ENCODE measurements around the gene LAMTOR2.
A peak's percentile ranks its signal among the peaks of the same experiment; 100 is the strongest.

LAMTOR2 gene

DNA sequence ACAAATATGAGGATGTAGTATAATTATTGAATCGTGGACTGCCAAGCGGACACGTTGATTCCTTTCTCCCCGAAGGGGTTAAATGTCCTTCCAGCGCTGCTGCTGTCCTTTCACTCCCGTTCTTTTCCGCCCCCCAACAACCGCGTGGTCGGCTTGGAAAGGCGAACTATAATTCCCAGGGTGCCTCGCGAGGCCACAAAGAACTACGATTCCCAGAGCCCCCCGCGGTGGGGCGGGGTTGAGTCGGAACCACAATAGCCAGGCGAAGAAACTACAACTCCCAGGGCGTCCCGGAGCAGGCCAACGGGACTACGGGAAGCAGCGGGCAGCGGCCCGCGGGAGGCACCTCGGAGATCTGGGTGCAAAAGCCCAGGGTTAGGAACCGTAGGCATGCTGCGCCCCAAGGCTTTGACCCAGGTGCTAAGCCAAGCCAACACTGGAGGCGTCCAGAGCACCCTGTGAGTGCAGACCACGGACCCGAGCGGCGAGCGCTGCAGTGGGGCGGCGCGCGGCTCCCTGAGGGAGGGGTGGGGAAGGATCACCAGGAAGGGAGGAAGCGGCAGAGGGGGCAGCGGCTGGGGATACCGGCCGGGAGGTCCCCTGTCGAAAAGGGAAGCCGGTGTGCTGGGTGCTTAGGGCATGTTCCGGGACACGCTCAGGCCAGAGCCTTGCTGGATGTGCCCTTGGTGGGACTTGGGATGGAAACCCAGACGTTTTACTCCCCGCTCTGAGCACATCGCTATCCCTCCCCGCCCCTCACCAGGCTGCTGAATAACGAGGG is at the start of gene LAMTOR2:
LAMTOR2 (plus strand) TSS at position 283 of the 781 bp plus-strand sequence; CDS start at position 391, 108 bp downstream.
- Histone ChIP-seq H3K27me3 (ENCODE audit: control insufficient read depth in 5 of 5, insufficient read depth in 4 of 5, low read length in 5 of 5) (no peaks in the 10 kb centered on the region), H3K4me1 (ENCODE audit: control insufficient read depth in 5 of 5, insufficient read depth in 5 of 5, low read length in 5 of 5) (peaks cover 5 to 34% (median 25%) of the 10 kb centered on the region in 5 donors), H3K9me3 (ENCODE audit: control insufficient read depth in 5 of 5, low read length in 5 of 5) (no peaks in the 10 kb centered on the region), H3K9ac (ENCODE audit: low read length in 5 of 5) (peak within 1 kb of the TSS; percentile 92 to 96 (median 94)), H3K27ac (ENCODE audit: low read depth, low read length) (peak within 1 kb of the TSS; percentile 98), H3K4me3 (ENCODE audit: low read depth in 1 of 5, low read length in 5 of 5) (peak within 1 kb of the TSS; percentile 94 to 100 (median 98)), H3K36me3 (ENCODE audit: control insufficient read depth in 5 of 5, insufficient read depth in 5 of 5, low read length in 5 of 5) (peaks cover 3 to 29% (median 21%) of the 10 kb centered on the region in 5 donors)

DNA sequence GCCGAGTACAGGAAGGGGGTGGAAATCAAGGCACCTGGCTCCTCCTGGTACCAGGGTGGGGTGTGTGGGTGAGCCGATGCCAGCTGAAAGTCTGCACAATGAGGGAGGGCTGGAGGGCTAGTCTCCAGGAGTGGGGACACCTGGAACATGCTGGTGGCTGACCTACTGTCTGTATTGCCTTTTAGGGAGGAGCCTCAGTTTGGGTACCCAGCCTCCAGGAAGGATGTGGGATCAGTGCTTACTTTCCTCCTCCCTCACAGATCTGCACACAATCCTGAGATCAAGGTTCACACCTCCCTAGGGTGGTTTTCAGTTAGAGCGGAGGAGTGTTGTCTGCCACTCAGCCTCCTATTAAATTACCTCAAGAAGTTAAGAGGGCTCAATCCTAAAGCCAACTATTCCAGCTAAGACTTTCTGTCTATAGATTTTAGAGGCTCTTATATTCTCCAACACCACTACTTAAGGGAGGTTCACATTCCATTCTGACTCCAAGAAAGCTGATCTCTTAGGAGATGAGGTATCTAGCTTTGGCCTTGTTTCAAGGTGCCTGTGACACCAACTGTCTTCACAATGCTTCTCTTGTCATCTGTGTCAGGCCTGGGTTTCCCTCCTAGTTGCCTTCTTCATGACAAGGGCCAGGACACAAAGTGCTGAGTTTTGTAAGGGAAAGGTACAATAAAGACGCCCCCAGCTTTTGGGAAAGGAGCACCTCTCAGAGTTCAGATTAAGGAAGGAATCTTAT is 49.6 kb upstream of the LAMTOR2 start:
- H3K9ac ChIP-seq (ENCODE audit: low read length in 5 of 5): no peak overlapping the region
- H3K9me3 ChIP-seq (ENCODE audit: control insufficient read depth in 5 of 5, low read length in 5 of 5): no peaks in the 10 kb centered on the region
- peaks cover 0 to 23% (median 19%) of the 10 kb centered on the region in 5 donors for H3K36me3 ChIP-seq (ENCODE audit: control insufficient read depth in 5 of 5, insufficient read depth in 5 of 5, low read length in 5 of 5)
- H3K4me3 ChIP-seq (ENCODE audit: low read depth in 1 of 5, low read length in 5 of 5): no peak overlapping the region
- peaks cover 0 to 4% (median 0%) of the 10 kb centered on the region in 5 donors for H3K27me3 ChIP-seq (ENCODE audit: control insufficient read depth in 5 of 5, insufficient read depth in 4 of 5, low read length in 5 of 5)
- no peak overlapping the region for H3K27ac ChIP-seq (ENCODE audit: low read depth, low read length)
- peaks cover 1 to 16% (median 12%) of the 10 kb centered on the region in 5 donors for H3K4me1 ChIP-seq (ENCODE audit: control insufficient read depth in 5 of 5, insufficient read depth in 5 of 5, low read length in 5 of 5)

DNA sequence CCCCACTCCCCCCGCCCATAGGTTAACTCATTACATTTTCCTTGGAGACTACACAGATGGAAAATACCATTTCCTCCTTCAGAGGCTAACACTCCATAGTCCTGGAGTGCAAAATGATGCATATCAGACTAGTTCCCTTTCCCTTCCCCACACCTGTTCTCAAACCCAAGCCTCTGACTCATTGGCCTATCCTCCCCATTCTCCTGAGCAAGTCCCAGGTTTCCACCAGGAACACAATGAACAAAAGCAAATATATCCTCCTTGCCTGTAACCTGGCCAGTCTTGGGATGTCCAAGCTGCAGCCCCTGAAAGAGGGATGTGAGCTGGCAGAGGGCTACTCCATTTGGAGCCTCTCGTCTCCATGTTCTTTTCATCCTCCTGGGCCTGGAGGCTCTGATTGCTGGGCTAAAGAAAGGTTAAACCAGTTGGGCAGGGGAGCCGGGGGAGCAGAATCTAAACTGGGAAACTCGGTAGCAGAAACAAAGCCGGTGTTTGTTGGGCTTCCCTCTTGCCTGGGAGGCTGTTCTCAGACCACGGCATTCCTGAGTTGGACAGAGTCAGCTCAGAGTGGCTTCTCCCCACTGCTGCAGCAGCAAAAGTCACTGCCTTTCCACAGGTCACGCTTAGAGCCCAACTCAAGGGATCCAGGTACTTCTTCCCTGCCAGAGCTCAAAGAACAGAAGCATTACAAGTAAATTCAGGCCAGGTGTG is 47.8 kb upstream of the LAMTOR2 start:
- no peak overlapping the region for H3K9ac ChIP-seq (ENCODE audit: low read length in 5 of 5)
- no peaks in the 10 kb centered on the region for H3K9me3 ChIP-seq (ENCODE audit: control insufficient read depth in 5 of 5, low read length in 5 of 5)
- peaks cover 0 to 4% (median 0%) of the 10 kb centered on the region in 5 donors for H3K27me3 ChIP-seq (ENCODE audit: control insufficient read depth in 5 of 5, insufficient read depth in 4 of 5, low read length in 5 of 5)
- H3K27ac ChIP-seq (ENCODE audit: low read depth, low read length): no peak overlapping the region
- peaks cover 0 to 7% (median 2%) of the 10 kb centered on the region in 5 donors for H3K4me1 ChIP-seq (ENCODE audit: control insufficient read depth in 5 of 5, insufficient read depth in 5 of 5, low read length in 5 of 5)
- H3K36me3 ChIP-seq (ENCODE audit: control insufficient read depth in 5 of 5, insufficient read depth in 5 of 5, low read length in 5 of 5): peaks cover 7 to 41% (median 37%) of the 10 kb centered on the region in 5 donors
- no peak overlapping the region for H3K4me3 ChIP-seq (ENCODE audit: low read depth in 1 of 5, low read length in 5 of 5)

DNA sequence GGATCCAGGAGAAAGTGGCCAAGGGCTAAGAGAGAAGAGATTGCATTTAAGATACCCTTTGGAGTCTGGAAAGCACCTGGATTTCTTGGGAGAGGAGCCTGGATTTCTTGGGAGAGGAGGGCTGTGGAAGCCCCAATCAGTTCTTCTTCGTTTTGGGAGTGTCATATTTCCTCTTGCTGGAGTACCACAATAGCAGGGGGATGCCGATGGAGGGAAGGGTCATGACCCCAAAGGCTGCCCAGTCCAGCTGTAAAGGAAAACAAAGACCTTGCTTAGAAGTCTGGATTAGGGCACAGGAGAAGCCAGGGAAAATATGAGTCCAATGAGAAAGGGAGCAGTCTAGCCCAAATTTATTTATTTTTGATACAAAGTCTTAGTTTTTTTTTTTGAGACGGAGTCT is 45.2 kb upstream of the LAMTOR2 start:
- no peak overlapping the region for H3K27ac ChIP-seq (ENCODE audit: low read depth, low read length)
- no peaks in the 10 kb centered on the region for H3K4me1 ChIP-seq (ENCODE audit: control insufficient read depth in 5 of 5, insufficient read depth in 5 of 5, low read length in 5 of 5)
- H3K9me3 ChIP-seq (ENCODE audit: control insufficient read depth in 5 of 5, low read length in 5 of 5): no peaks in the 10 kb centered on the region
- peaks cover 24 to 65% (median 56%) of the 10 kb centered on the region in 5 donors for H3K36me3 ChIP-seq (ENCODE audit: control insufficient read depth in 5 of 5, insufficient read depth in 5 of 5, low read length in 5 of 5)
- H3K27me3 ChIP-seq (ENCODE audit: control insufficient read depth in 5 of 5, insufficient read depth in 4 of 5, low read length in 5 of 5): no peaks in the 10 kb centered on the region
- H3K9ac ChIP-seq (ENCODE audit: low read length in 5 of 5): no peak overlapping the region
- H3K4me3 ChIP-seq (ENCODE audit: low read depth in 1 of 5, low read length in 5 of 5): no peak overlapping the region

DNA sequence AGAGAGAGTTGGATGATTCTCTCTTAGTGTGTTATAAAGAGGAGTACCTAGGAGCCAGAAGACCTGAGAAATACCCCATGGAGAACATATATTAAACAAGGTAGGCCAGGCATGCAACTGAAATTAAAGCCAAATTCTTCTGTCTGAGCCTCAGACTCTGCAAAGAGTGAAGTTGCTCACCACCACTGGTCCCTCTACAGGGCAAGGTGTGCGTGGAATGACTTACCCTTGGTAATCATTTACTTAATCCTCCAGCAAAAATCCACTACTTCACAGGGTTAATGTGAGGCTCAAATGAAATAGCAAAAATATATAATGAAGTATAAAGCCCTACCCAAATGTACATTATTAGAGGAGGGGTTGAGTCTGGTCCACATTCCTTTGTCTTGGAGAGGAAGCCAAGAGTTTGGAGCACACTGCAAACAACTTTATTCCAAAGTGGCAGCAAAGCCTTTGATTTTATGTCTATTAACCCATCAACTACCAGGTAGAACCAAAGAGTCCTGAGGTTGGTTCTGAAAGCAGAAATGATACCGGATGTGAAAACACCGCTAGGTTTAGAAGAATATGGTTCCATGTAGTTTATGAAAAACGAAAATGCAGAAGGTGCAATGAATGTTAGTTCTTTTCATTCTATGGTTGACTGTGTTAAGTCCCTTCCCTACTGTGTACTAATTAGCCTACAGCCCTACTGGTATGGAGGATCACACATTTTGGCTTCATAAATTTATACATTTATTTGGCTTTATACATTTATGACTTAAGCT is 42.3 kb upstream of the LAMTOR2 start:
- H3K36me3 ChIP-seq (ENCODE audit: control insufficient read depth in 5 of 5, insufficient read depth in 5 of 5, low read length in 5 of 5): peaks cover 24 to 74% (median 62%) of the 10 kb centered on the region in 5 donors
- H3K4me1 ChIP-seq (ENCODE audit: control insufficient read depth in 5 of 5, insufficient read depth in 5 of 5, low read length in 5 of 5): no peaks in the 10 kb centered on the region
- H3K4me3 ChIP-seq (ENCODE audit: low read depth in 1 of 5, low read length in 5 of 5): no peak overlapping the region
- H3K9me3 ChIP-seq (ENCODE audit: control insufficient read depth in 5 of 5, low read length in 5 of 5): no peaks in the 10 kb centered on the region
- H3K27me3 ChIP-seq (ENCODE audit: control insufficient read depth in 5 of 5, insufficient read depth in 4 of 5, low read length in 5 of 5): no peaks in the 10 kb centered on the region
- H3K9ac ChIP-seq (ENCODE audit: low read length in 5 of 5): no peak overlapping the region
- no peak overlapping the region for H3K27ac ChIP-seq (ENCODE audit: low read depth, low read length)

DNA sequence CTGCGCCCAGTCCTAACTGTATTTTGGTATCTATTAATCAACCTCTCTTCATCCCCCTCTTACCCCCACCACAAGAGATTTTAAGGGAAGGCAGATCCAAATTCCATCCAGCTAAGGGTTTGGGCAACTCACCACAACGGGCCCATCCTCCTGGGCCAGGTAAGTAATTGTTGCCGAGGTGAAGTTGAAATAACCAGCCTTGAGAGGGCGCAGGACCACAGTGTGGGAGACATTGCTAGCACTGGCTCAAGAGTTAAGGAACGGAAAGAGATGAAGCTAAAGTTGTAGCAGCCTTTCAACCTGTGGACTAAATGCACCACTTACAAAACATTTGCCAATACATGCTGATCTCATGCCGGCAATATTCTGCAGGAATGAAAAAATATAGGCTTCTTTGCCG is 39.8 kb upstream of the LAMTOR2 start:
- peaks cover 2 to 4% (median 4%) of the 10 kb centered on the region in 5 donors for H3K4me1 ChIP-seq (ENCODE audit: control insufficient read depth in 5 of 5, insufficient read depth in 5 of 5, low read length in 5 of 5)
- no peak overlapping the region for H3K27ac ChIP-seq (ENCODE audit: low read depth, low read length)
- peaks cover 24 to 70% (median 51%) of the 10 kb centered on the region in 5 donors for H3K36me3 ChIP-seq (ENCODE audit: control insufficient read depth in 5 of 5, insufficient read depth in 5 of 5, low read length in 5 of 5)
- H3K4me3 ChIP-seq (ENCODE audit: low read depth in 1 of 5, low read length in 5 of 5): no peak overlapping the region
- no peaks in the 10 kb centered on the region for H3K9me3 ChIP-seq (ENCODE audit: control insufficient read depth in 5 of 5, low read length in 5 of 5)
- no peaks in the 10 kb centered on the region for H3K27me3 ChIP-seq (ENCODE audit: control insufficient read depth in 5 of 5, insufficient read depth in 4 of 5, low read length in 5 of 5)
- H3K9ac ChIP-seq (ENCODE audit: low read length in 5 of 5): no peak overlapping the region

DNA sequence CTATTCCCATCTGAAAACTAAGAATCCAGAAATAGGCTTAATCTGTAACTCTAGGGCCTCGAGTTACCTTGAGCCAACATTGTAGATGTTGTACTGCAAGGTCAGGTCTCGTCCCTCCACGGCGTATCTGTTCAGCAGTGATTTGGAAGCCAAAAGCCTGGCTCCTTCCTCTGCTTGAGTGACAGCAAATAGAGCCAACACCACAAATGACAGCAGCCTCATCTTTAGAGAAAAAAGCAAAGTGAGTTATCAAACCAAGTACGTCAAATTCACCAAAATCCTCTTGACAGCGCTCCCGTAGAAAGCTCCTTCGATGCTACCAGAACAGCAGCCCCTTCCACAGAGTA is 34.7 kb upstream of the LAMTOR2 start:
- Histone ChIP-seq H3K4me1 (ENCODE audit: control insufficient read depth in 5 of 5, insufficient read depth in 5 of 5, low read length in 5 of 5) (peaks cover 5 to 16% (median 14%) of the 10 kb centered on the region in 5 donors), H3K27me3 (ENCODE audit: control insufficient read depth in 5 of 5, insufficient read depth in 4 of 5, low read length in 5 of 5) (no peaks in the 10 kb centered on the region), H3K9me3 (ENCODE audit: control insufficient read depth in 5 of 5, low read length in 5 of 5) (no peaks in the 10 kb centered on the region), H3K4me3 (ENCODE audit: low read depth in 1 of 5, low read length in 5 of 5) (peak overlapping the region; percentile 78 to 88 (median 81)), H3K36me3 (ENCODE audit: control insufficient read depth in 5 of 5, insufficient read depth in 5 of 5, low read length in 5 of 5) (peaks cover 0 to 21% (median 11%) of the 10 kb centered on the region in 5 donors), H3K9ac (ENCODE audit: low read length in 5 of 5) (peak overlapping the region; percentile 8 to 86 (median 75)), H3K27ac (ENCODE audit: low read depth, low read length) (no peak overlapping the region)

DNA sequence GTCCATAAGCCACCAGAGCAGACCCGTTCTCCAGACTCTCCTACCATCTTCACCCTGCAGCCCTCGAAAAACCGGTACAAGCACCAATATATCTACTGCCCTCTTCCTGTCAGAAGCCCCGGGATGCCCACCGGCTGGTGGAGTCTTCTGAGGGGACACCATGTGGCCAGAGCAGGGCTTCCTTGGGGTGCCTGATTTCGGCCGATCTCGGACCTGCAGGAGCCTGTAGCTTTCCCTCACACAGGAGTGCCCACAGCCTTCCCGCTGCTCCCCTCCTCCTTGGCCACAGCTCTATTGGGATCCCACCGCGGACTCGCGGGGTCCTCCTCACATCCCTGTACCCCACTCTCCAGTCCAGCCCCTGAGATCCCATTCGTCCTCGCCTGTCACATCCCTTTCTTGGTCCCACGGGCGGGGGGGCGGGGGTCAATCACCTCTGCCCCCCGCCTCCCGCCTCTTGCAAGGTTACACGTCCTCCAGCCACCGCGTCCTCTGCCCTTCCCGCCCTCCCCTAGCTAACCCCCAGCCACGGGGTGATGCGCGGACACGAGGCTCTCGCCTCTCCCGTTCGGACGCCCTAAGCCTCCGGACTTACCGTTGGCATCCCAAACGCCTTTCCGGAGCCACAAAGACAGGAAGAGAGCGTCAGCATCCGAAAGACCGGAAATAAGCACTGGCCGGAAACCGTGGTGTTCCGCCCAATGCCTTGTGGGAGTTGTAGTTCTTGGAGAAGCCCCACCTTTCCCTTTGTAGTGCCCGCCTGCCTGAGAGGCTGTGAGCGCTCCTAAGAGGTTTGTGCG is 34.1 kb upstream of the LAMTOR2 start, which contains the start of gene SSR2:
SSR2 (minus strand) TSS at position 659 of the 800 bp plus-strand sequence. CDS start 784 bp downstream, outside the sequence.
- H3K9ac ChIP-seq (ENCODE audit: low read length in 5 of 5): peak within 1 kb of the TSS; percentile 63 to 86 (median 75)
- H3K4me1 ChIP-seq (ENCODE audit: control insufficient read depth in 5 of 5, insufficient read depth in 5 of 5, low read length in 5 of 5): peaks cover 5 to 16% (median 14%) of the 10 kb centered on the region in 5 donors
- H3K36me3 ChIP-seq (ENCODE audit: control insufficient read depth in 5 of 5, insufficient read depth in 5 of 5, low read length in 5 of 5): peaks cover 0 to 20% (median 10%) of the 10 kb centered on the region in 5 donors
- H3K27me3 ChIP-seq (ENCODE audit: control insufficient read depth in 5 of 5, insufficient read depth in 4 of 5, low read length in 5 of 5): no peaks in the 10 kb centered on the region
- H3K9me3 ChIP-seq (ENCODE audit: control insufficient read depth in 5 of 5, low read length in 5 of 5): no peaks in the 10 kb centered on the region
- no peak within 1 kb of the TSS for H3K27ac ChIP-seq (ENCODE audit: low read depth, low read length)
- peak within 1 kb of the TSS; percentile 78 to 88 (median 81) for H3K4me3 ChIP-seq (ENCODE audit: low read depth in 1 of 5, low read length in 5 of 5)

DNA sequence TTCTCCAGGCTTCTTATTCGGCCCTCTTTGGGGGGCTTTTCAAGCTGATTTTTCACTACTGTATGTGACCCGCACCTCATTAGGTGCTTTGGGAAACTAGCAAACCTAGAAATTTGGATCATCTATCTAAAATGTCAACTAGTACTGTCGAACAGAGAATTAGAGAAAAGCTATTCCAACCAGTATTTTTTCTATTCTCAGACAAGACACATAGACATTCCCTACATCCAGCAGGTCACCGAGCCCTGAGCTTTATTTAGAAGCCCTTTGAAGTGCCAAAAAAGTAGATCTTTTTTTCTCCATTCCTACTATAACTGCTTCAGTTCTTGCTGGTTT is 33.5 kb upstream of the LAMTOR2 start:
- no peak overlapping the region for H3K27ac ChIP-seq (ENCODE audit: low read depth, low read length)

More for the DNA sequence above, 33.5 kb upstream of the LAMTOR2 start:
- H3K4me1 ChIP-seq (ENCODE audit: control insufficient read depth in 5 of 5, insufficient read depth in 5 of 5, low read length in 5 of 5): peaks cover 6 to 16% (median 14%) of the 10 kb centered on the region in 5 donors
- H3K9me3 ChIP-seq (ENCODE audit: control insufficient read depth in 5 of 5, low read length in 5 of 5): no peaks in the 10 kb centered on the region
- peak overlapping the region; percentile 78 to 88 (median 81) for H3K4me3 ChIP-seq (ENCODE audit: low read depth in 1 of 5, low read length in 5 of 5)
- H3K36me3 ChIP-seq (ENCODE audit: control insufficient read depth in 5 of 5, insufficient read depth in 5 of 5, low read length in 5 of 5): peaks cover 0 to 20% (median 10%) of the 10 kb centered on the region in 5 donors
- no peaks in the 10 kb centered on the region for H3K27me3 ChIP-seq (ENCODE audit: control insufficient read depth in 5 of 5, insufficient read depth in 4 of 5, low read length in 5 of 5)
- peak overlapping the region in 4 of 5 donors; percentile 52 to 86 (median 66) for H3K9ac ChIP-seq (ENCODE audit: low read length in 5 of 5)

Data from subcutaneous abdominal adipose tissue (tissue), 5 donors.